Activated CD8-positive, alpha-beta memory T cell treated with anti-CD3 and anti-CD28 coated beads, Interleukin-2, amount 10 ng/mL, durations not matched to agents 7 days and 5 days (primary cell): Measurements from ENCODE around the gene CLEC11A. TPM values are rescaled to one million over a fixed set of nuclear protein-coding genes. Genes with fewer than 3 reads are reported as not detected.
A peak's percentile ranks its signal among the peaks of the same experiment; 100 is the strongest.

Experiments used
- ATAC-seq: fragments of 150-1000 bp; cut with Tn5 transposase; one replicate; pipeline ENCODE4 v1.10.0; 2021; ENCODE audit warnings: moderate library complexity
- CTCF ChIA-PET: fragments of 350-600 bp; sonication (Branson Sonifier 250); formaldehyde crosslinking; loops from one replicate; lab custom pipeline; 2021; ENCODE audit warnings: antibody characterized with exemption; lab: Charles Lee
- DNase-seq: peaks from one replicate; pipeline ENCODE4 v3.0.0-alpha.2; 2020
- H3K27ac Mint-ChIP-seq: one replicate; pipeline ENCODE4 v1.8.0; 2021; ENCODE audit warnings: mild to moderate bottlenecking, mixed read lengths
- H3K27me3 Mint-ChIP-seq: one replicate; pipeline ENCODE4 v1.8.0; 2021; ENCODE audit warnings: mixed read lengths
- H3K36me3 Mint-ChIP-seq: one replicate; pipeline ENCODE4 v1.8.0; 2021; ENCODE audit warnings: mild to moderate bottlenecking, mixed read lengths
- H3K4me1 Mint-ChIP-seq: one replicate; pipeline ENCODE4 v1.8.0; 2021; ENCODE audit warnings: mixed read lengths
- H3K4me3 Mint-ChIP-seq: one replicate; pipeline ENCODE4 v1.8.0; 2021; ENCODE audit warnings: mild to moderate bottlenecking, moderate library complexity, mixed read lengths
- H3K9me3 Mint-ChIP-seq: one replicate; pipeline ENCODE4 v1.8.0; 2022; ENCODE audit warnings: low read depth, mixed read lengths
- total RNA-seq, 2 experiments: library from RNA; stranded (reverse); gene quantifications; one replicate each; pipeline ENCODE4 v1.2.3, GENCODE V29; 2021

The CLEC11A gene, protein sequence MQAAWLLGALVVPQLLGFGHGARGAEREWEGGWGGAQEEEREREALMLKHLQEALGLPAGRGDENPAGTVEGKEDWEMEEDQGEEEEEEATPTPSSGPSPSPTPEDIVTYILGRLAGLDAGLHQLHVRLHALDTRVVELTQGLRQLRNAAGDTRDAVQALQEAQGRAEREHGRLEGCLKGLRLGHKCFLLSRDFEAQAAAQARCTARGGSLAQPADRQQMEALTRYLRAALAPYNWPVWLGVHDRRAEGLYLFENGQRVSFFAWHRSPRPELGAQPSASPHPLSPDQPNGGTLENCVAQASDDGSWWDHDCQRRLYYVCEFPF
- under 1 TPM; 0.61 to 0.89 TPM for total RNA-seq

DNA sequence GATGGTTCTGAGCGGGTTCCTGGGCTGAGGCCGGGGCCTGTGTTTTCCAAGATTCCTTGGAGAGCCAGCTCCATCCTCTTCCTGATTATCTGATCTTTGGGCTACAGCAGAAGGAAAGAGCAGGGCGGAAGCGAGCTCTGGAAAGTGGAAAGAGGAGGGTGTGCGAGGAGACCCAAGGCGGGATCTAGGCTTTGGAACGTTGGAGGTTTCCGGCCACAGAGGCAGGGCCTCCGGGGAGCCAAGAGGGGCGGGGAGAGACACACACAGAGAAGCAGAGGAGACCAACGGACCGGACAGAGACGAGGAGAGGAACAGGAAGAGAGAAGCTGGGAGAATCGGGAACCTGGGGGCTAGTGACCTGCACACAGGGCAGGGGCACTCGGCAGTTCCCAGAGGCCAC lies at the start of gene CLEC11A:
Gene CLEC11A, plus strand, starts transcription at position 296 of the 400 bp plus-strand sequence. CDS start 162 bp downstream, outside the sequence.
- DNase-seq = no peak
- no peak within 1 kb of the TSS for H3K27ac Mint-ChIP-seq
- CTCF ChIA-PET = interaction anchor here (1.2 kb wide), 1 partner anchor 11 kb away, joined by 3 read pairs; no protein-coding TSS in a partner anchor
- peaks cover 15% of the 10 kb centered on the region for H3K4me1 Mint-ChIP-seq
- H3K4me3 Mint-ChIP-seq = peak within 1 kb of the TSS; percentile 75
- no peaks in the 10 kb centered on the region for H3K9me3 Mint-ChIP-seq
- H3K36me3 Mint-ChIP-seq = no peaks in the 10 kb centered on the region
- ATAC-seq = no peak
- peaks cover 49% of the 10 kb centered on the region for H3K27me3 Mint-ChIP-seq

DNA sequence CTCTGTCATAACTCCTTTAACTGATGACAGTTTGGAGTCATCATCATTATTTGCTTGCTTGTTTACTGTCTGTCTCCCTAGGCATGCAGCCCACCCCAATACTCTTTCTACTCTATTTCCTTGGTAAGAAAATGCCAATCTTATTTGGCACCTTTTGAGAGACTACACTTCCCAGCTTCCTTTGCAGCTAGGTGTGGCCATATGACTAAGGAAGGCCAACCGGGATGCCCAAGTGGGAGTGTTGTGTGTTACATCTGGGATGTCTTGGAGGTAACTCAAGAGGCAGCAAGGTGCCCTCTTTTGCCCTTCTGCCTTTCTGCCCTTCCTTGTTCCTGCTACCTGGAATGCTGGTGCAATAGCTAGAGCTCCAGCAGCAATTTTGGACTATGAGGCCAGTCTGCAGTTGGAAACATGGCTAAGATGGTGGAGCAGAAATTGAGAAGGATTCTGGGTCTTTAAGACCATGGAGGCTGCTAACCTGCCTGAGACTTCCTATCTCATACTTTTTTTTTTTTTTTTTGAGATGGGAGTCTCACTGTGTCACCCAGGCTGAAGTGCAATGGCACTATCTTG lies 46.5 kb upstream of the CLEC11A start:
- CTCF ChIA-PET = no interaction called here
- ATAC-seq = no peak
- Mint-ChIP-seq H3K9me3 (no peaks in the 10 kb centered on the region), H3K4me1 (peaks cover 6% of the 10 kb centered on the region), H3K4me3 (no peak overlapping the region), H3K36me3 (no peaks in the 10 kb centered on the region), H3K27me3 (peaks cover 21% of the 10 kb centered on the region), H3K27ac (no peak overlapping the region)
- no peak for DNase-seq

DNA sequence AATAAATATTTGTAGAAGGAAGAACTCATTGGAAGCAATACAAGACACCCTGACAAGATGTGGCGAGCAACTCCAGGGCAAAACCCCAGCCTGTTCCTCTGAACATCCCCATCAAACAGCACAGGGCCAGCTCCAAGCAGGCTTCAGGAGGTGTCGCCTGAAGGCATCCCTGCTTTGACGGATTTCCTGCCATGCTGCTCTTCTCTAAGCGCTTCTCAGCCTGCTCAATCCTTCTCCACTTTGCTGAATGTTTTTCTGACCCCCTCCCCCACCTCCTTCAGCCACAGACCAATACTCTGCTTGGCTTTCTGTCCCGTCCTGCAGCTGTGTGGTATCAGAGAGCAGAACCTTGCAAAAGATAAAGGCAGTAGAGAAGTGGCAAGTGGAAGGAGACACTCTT lies 45.5 kb upstream of the CLEC11A start:
- Mint-ChIP-seq H3K27me3 (peaks cover 20% of the 10 kb centered on the region), H3K27ac (no peak overlapping the region), H3K4me1 (peaks cover 6% of the 10 kb centered on the region), H3K36me3 (no peaks in the 10 kb centered on the region), H3K4me3 (no peak overlapping the region), H3K9me3 (no peaks in the 10 kb centered on the region)
- no peak for DNase-seq
- ATAC-seq = no peak
- CTCF ChIA-PET = no interaction called here

- Mint-ChIP-seq H3K4me3 (no peak overlapping the region), H3K27me3 (peaks cover 13% of the 10 kb centered on the region), H3K27ac (no peak overlapping the region), H3K36me3 (no peaks in the 10 kb centered on the region), H3K9me3 (no peaks in the 10 kb centered on the region), H3K4me1 (peaks cover 6% of the 10 kb centered on the region)
- ATAC-seq (no peak), DNase-seq (no peak)
- CTCF ChIA-PET = no interaction called here
Measured at GRCh38 chr19:50678323-50678722, 44.8 kb upstream of the CLEC11A start.

DNA sequence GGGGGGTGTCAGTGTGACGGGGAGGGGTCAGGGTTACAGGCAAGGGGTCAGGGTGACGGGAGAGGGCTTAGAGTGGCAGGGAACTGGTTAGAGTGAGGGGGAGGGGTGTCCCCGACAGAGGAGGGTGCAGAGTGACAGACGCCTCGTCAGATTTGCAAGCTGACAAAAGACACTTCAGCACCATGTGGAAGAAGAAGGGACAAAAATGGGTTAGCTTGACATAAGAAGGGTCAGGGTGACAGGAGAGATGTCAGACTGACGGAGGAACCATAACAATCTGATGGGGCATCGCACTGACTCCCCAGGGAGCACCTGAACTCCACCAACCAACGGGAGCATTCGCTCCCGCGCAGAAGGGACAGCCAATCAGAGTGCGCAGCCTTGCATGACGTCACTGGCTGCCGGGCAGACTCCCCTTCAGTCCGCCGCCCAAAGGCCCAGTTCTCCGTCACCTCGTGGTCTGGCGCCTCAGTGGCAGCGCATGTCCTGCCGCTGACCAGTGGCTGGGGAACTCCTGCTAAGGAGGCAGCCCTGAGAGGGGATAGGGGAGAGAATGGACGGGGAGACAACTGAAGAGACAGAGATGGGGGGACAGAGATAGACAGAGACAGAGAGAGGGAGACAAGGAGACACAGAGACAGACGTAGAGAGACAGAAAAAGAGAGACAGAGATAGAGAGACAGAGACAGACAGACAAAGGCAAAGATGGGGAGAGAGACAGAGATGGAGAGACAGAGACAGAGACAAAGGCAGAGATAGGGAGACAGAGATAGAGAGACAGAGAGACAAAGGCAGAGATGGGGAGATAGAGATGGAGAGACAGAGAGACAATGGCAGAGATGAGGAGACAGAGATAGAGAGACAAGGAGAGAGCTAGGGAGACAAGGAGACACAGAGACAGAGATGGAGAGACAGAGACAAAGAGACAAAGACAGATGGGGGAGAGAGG lies 43.7 kb upstream of the CLEC11A start:
- peaks cover 6% of the 10 kb centered on the region for H3K4me1 Mint-ChIP-seq
- DNase-seq = peak; percentile 87
- CTCF ChIA-PET = no interaction called here
- peak; percentile 97 for ATAC-seq
- H3K27ac Mint-ChIP-seq = peak overlapping the region; percentile 46
- peaks cover 8% of the 10 kb centered on the region for H3K27me3 Mint-ChIP-seq
- H3K4me3 Mint-ChIP-seq = no peak overlapping the region
- no peaks in the 10 kb centered on the region for H3K9me3 Mint-ChIP-seq
- no peaks in the 10 kb centered on the region for H3K36me3 Mint-ChIP-seq

GRCh38 chr19:50686310-50687032 lies 36.7 kb upstream of the CLEC11A start:
- Mint-ChIP-seq H3K27me3 (peaks cover 8% of the 10 kb centered on the region), H3K4me1 (no peaks in the 10 kb centered on the region)

DNA sequence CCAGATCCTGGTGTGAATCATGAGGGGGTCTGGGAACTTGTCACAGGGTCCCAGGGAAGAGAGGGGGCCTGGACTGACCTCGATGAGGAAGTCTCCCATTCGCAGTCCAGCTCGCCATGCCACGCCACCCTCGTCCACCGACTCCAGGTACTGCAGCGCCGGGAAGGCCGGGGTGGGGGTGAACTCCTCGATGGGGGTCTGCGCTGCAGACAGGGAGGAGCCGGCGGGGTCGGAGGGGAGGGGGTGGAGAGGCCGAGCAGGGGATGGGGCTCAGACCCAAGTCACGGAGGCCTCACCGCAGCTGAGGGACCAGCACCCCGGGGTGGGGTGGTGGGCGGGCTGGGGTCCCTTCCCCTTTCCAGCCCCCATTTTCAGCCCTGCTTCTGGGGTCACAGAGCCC lies 34.4 kb upstream of the CLEC11A start:
- DNase-seq (no peak), ATAC-seq (no peak)
- Mint-ChIP-seq H3K4me3 (no peak overlapping the region), H3K27me3 (peaks cover 18% of the 10 kb centered on the region), H3K4me1 (no peaks in the 10 kb centered on the region), H3K36me3 (no peaks in the 10 kb centered on the region), H3K9me3 (no peaks in the 10 kb centered on the region), H3K27ac (no peak overlapping the region)
- CTCF ChIA-PET = no interaction called here

More at GRCh38 chr19:50686310-50687032, 36.7 kb upstream of the CLEC11A start:
- Mint-ChIP-seq H3K36me3 (no peaks in the 10 kb centered on the region), H3K4me3 (no peak overlapping the region), H3K9me3 (no peaks in the 10 kb centered on the region), H3K27ac (no peak overlapping the region)
- DNase-seq (no peak), ATAC-seq (no peak)
- CTCF ChIA-PET = no interaction called here

GRCh38 chr19:50690439-50690838 lies 32.7 kb upstream of the CLEC11A start:
- no peak for ATAC-seq
- Mint-ChIP-seq H3K36me3 (no peaks in the 10 kb centered on the region), H3K27me3 (peaks cover 20% of the 10 kb centered on the region), H3K9me3 (no peaks in the 10 kb centered on the region), H3K4me3 (no peak overlapping the region), H3K27ac (no peak overlapping the region), H3K4me1 (no peaks in the 10 kb centered on the region)
- CTCF ChIA-PET = interaction anchor here (0.5 kb wide), 1 partner anchor 93 kb away, joined by 5 read pairs; no protein-coding TSS in a partner anchor
- DNase-seq = no peak

GRCh38 chr19:50693064-50693975 lies 29.8 kb upstream of the CLEC11A start:
- Mint-ChIP-seq H3K4me3 (no peak overlapping the region), H3K36me3 (no peaks in the 10 kb centered on the region), H3K4me1 (no peaks in the 10 kb centered on the region), H3K27me3 (peaks cover 23% of the 10 kb centered on the region), H3K27ac (no peak overlapping the region), H3K9me3 (no peaks in the 10 kb centered on the region)
- CTCF ChIA-PET = no interaction called here
- no peak for ATAC-seq
- no peak for DNase-seq

DNA sequence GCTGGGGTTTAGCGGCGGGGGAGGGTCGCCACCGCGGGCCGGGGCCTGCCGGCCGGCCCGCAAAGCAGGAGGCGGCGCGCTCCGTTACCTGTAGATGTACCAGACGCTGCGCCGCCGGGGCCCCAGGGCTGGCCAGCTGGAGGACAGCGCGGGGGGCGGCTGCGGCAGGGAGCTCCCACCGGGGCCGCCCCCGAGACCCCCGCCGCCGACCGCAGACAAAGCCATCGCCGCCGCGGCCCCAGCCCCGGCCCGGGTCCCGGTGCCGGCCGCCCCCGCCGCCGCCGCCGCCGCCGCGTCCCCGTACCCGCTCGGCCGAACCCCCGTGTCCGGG lies 28.4 kb upstream of the CLEC11A start:
- H3K4me1 Mint-ChIP-seq = no peaks in the 10 kb centered on the region
- ATAC-seq = no peak
- CTCF ChIA-PET = no interaction called here

GRCh38 chr19:50695251-50696093 lies 27.7 kb upstream of the CLEC11A start:
- CTCF ChIA-PET = no interaction called here

More for the DNA sequence above, 28.4 kb upstream of the CLEC11A start:
- H3K4me3 Mint-ChIP-seq = no peak overlapping the region
- H3K27me3 Mint-ChIP-seq = peaks cover 23% of the 10 kb centered on the region
- H3K36me3 Mint-ChIP-seq = no peaks in the 10 kb centered on the region
- no peak for DNase-seq
- no peaks in the 10 kb centered on the region for H3K9me3 Mint-ChIP-seq
- H3K27ac Mint-ChIP-seq = no peak overlapping the region

More at GRCh38 chr19:50695251-50696093, 27.7 kb upstream of the CLEC11A start:
- no peak for ATAC-seq
- Mint-ChIP-seq H3K27me3 (peaks cover 23% of the 10 kb centered on the region), H3K4me1 (no peaks in the 10 kb centered on the region), H3K4me3 (no peak overlapping the region), H3K36me3 (no peaks in the 10 kb centered on the region), H3K27ac (no peak overlapping the region), H3K9me3 (no peaks in the 10 kb centered on the region)
- DNase-seq = no peak
